Measurements from ENCODE around the gene NKAPD1. TPM values are rescaled to one million over a fixed set of nuclear protein-coding genes. Genes with fewer than 3 reads are reported as not detected.

Gene NKAPD1
- total and polyA plus RNA-seq, 11 donors: 4.2 to 12.5 (median 7.6) TPM

DNA sequence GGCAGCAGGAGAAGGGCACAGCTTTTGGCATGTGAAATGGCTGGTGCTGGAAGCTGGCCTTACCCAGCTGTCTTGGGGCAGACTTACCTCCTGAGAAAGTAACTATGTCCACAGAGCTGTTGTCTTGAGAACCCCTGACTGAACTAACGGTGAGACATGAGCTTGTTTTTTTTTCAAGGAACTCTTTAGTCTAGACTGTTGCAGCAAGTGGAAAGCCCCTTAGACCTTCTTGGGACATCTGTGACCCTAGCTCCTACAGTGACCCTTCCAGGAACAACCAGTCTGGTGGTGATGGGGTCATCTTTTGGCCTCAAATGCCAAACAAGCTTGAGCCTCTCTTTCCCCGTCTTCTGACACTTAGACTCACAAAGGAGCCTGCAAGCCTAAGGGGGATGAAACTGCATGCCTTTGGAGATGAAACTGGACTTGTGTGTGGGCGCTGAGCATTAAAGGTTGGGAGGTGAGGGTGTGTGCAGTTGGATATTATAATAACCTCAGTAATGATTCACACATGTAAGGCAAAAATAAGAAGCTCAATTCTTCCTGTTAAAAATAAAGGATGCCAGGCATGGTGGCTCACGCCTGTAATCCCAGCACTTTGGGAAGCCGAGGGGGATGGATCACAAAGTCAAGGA is 48.0 kb downstream of the NKAPD1 start:
- H3K27me3 ChIP-seq: no peaks in the 10 kb centered on the region
- intact Hi-C loops (cut with DNase I): no loop called here
- H3K4me3 ChIP-seq: no peak overlapping the region
- peaks cover 0 to 7% (median 0%) of the 10 kb centered on the region in 9 donors for H3K36me3 ChIP-seq
- H3K27ac ChIP-seq: no peak overlapping the region
- DNase-seq (no peak), ATAC-seq (no peak)
- TF ChIP-seq, protein P1, sequence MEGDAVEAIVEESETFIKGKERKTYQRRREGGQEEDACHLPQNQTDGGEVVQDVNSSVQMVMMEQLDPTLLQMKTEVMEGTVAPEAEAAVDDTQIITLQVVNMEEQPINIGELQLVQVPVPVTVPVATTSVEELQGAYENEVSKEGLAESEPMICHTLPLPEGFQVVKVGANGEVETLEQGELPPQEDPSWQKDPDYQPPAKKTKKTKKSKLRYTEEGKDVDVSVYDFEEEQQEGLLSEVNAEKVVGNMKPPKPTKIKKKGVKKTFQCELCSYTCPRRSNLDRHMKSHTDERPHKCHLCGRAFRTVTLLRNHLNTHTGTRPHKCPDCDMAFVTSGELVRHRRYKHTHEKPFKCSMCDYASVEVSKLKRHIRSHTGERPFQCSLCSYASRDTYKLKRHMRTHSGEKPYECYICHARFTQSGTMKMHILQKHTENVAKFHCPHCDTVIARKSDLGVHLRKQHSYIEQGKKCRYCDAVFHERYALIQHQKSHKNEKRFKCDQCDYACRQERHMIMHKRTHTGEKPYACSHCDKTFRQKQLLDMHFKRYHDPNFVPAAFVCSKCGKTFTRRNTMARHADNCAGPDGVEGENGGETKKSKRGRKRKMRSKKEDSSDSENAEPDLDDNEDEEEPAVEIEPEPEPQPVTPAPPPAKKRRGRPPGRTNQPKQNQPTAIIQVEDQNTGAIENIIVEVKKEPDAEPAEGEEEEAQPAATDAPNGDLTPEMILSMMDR (IDR thresholded peaks at IDR 0.05): no peak
- TF ChIP-seq POLR2A (IDR thresholded peaks at IDR 0.05): no peak
- H3K9me3 ChIP-seq: no peaks in the 10 kb centered on the region
- WGBS, 4 donors: 87 to 95% (median 94%) methylated on average over 5 of the region's 5 CpGs
- peaks cover 0 to 13% (median 0%) of the 10 kb centered on the region in 12 donors for H3K4me1 ChIP-seq

DNA sequence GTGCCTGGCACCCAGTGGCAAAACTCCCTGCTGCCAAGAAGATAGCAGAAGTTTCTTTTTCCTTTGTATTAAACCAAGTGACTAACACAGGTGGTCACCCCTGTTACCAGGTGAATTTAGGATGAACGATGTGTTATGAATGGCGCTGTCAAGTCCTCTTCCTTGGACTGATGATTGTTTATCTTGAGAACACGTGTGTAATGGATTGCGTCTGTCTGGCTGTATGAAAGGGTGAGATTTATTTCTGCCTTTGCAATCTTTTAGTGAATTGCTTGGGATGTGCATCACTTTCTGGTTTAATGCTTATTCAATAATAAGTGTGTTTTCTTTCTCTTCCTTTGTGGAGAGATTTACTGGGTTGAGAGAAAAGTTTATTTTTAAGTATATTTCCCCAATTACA is 49.0 kb downstream of the NKAPD1 start:
- Histone ChIP-seq H3K9me3 (no peaks in the 10 kb centered on the region), H3K27ac (no peak overlapping the region), H3K27me3 (no peaks in the 10 kb centered on the region), H3K4me3 (no peak overlapping the region), H3K4me1 (peaks cover 0 to 13% (median 0%) of the 10 kb centered on the region in 12 donors), H3K36me3 (peaks cover 0 to 7% (median 0%) of the 10 kb centered on the region in 9 donors)
- TF ChIP-seq, protein P1 (IDR thresholded peaks at IDR 0.05): no peak
- TF ChIP-seq POLR2A (IDR thresholded peaks at IDR 0.05): no peak
- ATAC-seq: no peak
- intact Hi-C loops (cut with DNase I): no loop called here
- DNase-seq: no peak
- WGBS, 4 donors: 67 to 78% (median 75%) methylated on average over 4 of the region's 4 CpGs

DNA sequence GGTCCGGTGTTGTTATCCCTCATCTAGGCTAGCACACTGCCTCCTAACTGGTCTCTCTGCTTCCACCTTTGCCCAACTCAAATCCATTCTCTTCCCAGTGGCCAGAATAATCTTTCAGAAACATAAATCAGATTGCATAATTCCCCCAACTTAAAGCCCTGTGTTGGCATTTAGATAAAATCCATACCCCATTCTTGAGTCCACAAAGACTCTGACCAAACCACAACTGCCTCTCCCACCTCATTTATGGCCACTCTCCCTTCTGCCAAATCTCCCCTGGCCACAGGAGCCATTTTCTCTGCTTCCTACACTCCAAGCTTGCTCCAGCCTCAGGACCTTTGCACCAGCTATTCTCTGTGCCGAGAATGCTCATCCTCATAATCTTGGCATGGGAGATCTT is 53.0 kb downstream of the NKAPD1 start:
- TF ChIP-seq POLR2A (IDR thresholded peaks at IDR 0.05): no peak
- TF ChIP-seq, protein P1 (IDR thresholded peaks at IDR 0.05): no peak
- H3K27ac ChIP-seq: no peak overlapping the region
- ATAC-seq (no peak), DNase-seq (no peak)
- no peaks in the 10 kb centered on the region for H3K9me3 ChIP-seq
- peaks cover 0 to 10% (median 0%) of the 10 kb centered on the region in 12 donors for H3K4me1 ChIP-seq
- H3K36me3 ChIP-seq: no peaks in the 10 kb centered on the region
- intact Hi-C loops (cut with DNase I): no loop called here
- no peaks in the 10 kb centered on the region for H3K27me3 ChIP-seq
- H3K4me3 ChIP-seq: no peak overlapping the region
- WGBS, 4 donors: 94 to 98% (median 95%) methylated on average over 2 of the region's 2 CpGs

DNA sequence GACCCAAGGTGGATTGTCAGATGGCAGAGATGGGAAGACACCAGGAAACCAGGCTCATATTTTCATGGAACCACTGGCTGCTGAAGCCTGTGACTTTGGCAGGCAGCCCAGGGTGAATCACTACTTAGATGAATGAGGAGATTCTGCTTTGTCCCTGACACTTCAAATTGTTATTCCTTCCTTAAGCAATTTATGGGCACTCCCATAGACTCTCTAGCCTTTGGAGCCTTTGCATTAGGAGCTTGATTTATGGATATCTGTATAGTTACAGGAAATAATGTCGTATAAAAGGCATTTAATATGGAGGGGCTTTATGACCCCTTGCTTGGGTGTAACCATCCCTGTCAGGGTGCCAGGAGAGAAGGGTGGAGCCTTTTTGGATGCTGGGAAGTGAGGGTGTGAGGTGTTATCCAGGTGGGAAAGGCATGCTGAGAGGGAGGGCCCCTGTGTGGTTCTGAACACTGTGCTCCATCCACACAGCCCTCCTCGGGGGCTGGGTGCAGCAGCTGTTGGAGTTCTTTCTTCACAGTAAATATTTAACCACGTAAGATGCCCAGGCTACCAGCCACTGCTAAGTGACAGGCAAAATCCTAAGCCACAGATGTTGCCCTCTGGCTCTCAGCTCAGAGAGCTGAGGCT is 54.5 kb downstream of the NKAPD1 start:
- ATAC-seq (peak in 1 of 4 donors; percentile 38), DNase-seq (peak in 2 of 5 donors; percentile 15 to 50)
- Histone ChIP-seq H3K4me1 (peaks cover 0 to 17% (median 0%) of the 10 kb centered on the region in 12 donors), H3K27ac (peak overlapping the region in 1 of 12 donors; percentile 34), H3K27me3 (no peaks in the 10 kb centered on the region), H3K36me3 (no peaks in the 10 kb centered on the region), H3K9me3 (no peaks in the 10 kb centered on the region), H3K4me3 (no peak overlapping the region)
- TF ChIP-seq, protein P1 (IDR thresholded peaks at IDR 0.05): no peak
- TF ChIP-seq POLR2A (IDR thresholded peaks at IDR 0.05): no peak
- intact Hi-C loops (cut with DNase I): no loop called here
- WGBS, 4 donors: 67 to 77% (median 73%) methylated on average over 3 of the region's 3 CpGs

Data from heart left ventricle (tissue), 16 donors.